PC-3 (cell line): ENCODE results near the gene FPR1. TPM values are rescaled to one million over a fixed set of nuclear protein-coding genes. Genes with fewer than 3 reads are reported as not detected.

Experiments used
- ATAC-seq: fragments of 200-7000 bp; cut with Tn5 transposase; 2 replicates; pipeline ENCODE4 v1.9.1; 2020; ENCODE audit warnings: mild to moderate bottlenecking, moderate library complexity
- BruUV-seq: library from RNA; stranded (reverse); fragments of 400-500 nt; replicated peaks from 2 replicates; lab custom pipeline; 2021; lab: Mats Ljungman, UMichigan
- CTCF ChIA-PET: fragments of 300-600 bp; sonication (Branson Sonifier 250); formaldehyde crosslinking; loops from one replicate; lab custom pipeline; 2022; ENCODE audit warnings: antibody characterized with exemption; lab: Charles Lee
- POLR2A ChIA-PET: fragments of 300-600 bp; sonication (Branson Sonifier 250); formaldehyde crosslinking; loops from one replicate; lab custom pipeline; 2022; ENCODE audit warnings: antibody characterized with exemption; ENCODE audit not compliant: unreplicated experiment; lab: Charles Lee
- DNase-seq: peaks from one replicate; pipeline ENCODE4 v3.0.0-alpha.2; 2015
- H2AFZ ChIP-seq: fragments of 300-600 bp; sonication (generic); 2 replicates; pipeline ENCODE4 v1.6.0; 2016; ENCODE audit warnings: antibody characterized with exemption, low read length
- H3F3A ChIP-seq: fragments of 300-600 bp; sonication (generic); one replicate; pipeline ENCODE4 v1.6.0; 2017; ENCODE audit warnings: antibody characterized with exemption, low read length, control low read depth, mild to moderate bottlenecking; ENCODE audit not compliant: unreplicated experiment
- H3K27ac ChIP-seq: fragments of 300-600 bp; sonication (generic); 2 replicates; pipeline ENCODE4 v1.5.1; 2016; ENCODE audit warnings: mild to moderate bottlenecking, low read length
- H3K27me3 ChIP-seq: fragments of 300-600 bp; sonication (generic); 2 replicates; pipeline ENCODE4 v1.6.1; 2016; ENCODE audit warnings: low read length, mixed read lengths
- H3K36me3 ChIP-seq: fragments of 300-600 bp; sonication (generic); 2 replicates; pipeline ENCODE4 v1.6.1; 2016; ENCODE audit warnings: low read depth, mixed run types, low read length, mixed read lengths
- H3K4me1 ChIP-seq: fragments of 300-600 bp; sonication (generic); 2 replicates; pipeline ENCODE4 v1.5.1; 2016; ENCODE audit warnings: low read length; ENCODE audit not compliant: insufficient read depth
- H3K4me2 ChIP-seq: fragments of 300-600 bp; sonication (generic); 2 replicates; pipeline ENCODE4 v1.6.0; 2016; ENCODE audit warnings: low read length
- H3K4me3 ChIP-seq: fragments of 300-600 bp; sonication (generic); 2 replicates; pipeline ENCODE4 v1.5.1; 2016; ENCODE audit warnings: mild to moderate bottlenecking, low read length, mixed read lengths
- H3K79me2 ChIP-seq: fragments of 300-600 bp; sonication (generic); 2 replicates; pipeline ENCODE4 v1.6.1; 2017; ENCODE audit warnings: low read length, mixed read lengths
- H3K9ac ChIP-seq: fragments of 300-600 bp; sonication (generic); 2 replicates; pipeline ENCODE4 v1.6.0; 2016; ENCODE audit warnings: mild to moderate bottlenecking, low read length
- H3K9me2 ChIP-seq: fragments of 300-600 bp; sonication (generic); replicated peaks from 2 replicates; pipeline ENCODE4 v1.6.1; 2016; ENCODE audit warnings: mixed run types, low read length, mixed read lengths
- H3K9me3 ChIP-seq: fragments of 300-600 bp; sonication (generic); 2 replicates; pipeline ENCODE4 v1.6.1; 2016; ENCODE audit warnings: low read length, mixed read lengths
- H4K20me1 ChIP-seq: fragments of 300-600 bp; sonication (generic); 2 replicates; pipeline ENCODE4 v1.6.1; 2016; ENCODE audit warnings: low read length, mixed read lengths
- EZH2 ChIP-seq: fragments of 300-600 bp; sonication (generic); IDR thresholded peaks from one replicate; pipeline ENCODE4 v1.6.1; 2017; ENCODE audit warnings: antibody characterized with exemption, mild to moderate bottlenecking, low read length; ENCODE audit not compliant: unreplicated experiment
- EZH2phosphoT487 ChIP-seq: fragments of 300-600 bp; sonication (generic); IDR thresholded peaks from 2 replicates; pipeline ENCODE4 v1.6.1; 2018; ENCODE audit warnings: mild to moderate bottlenecking, antibody characterized with exemption, low read length, borderline replicate concordance
- intact Hi-C: fragments of 100-400 bp; cut with micrococcal nuclease; formaldehyde crosslinking; loops from 2 replicates; pipeline ENCODE4 v1.9.0; 2023
- total RNA-seq: library from RNA; depleted of rRNA; stranded (reverse); fragments of >200 nt; gene quantifications from 2 replicates; pipeline ENCODE4 v1.2.3, GENCODE V29; 2014
- TF ChIP-seq, protein P1 (sequence below): fragments of 300-600 bp; sonication (generic); conservative IDR thresholded peaks from 2 replicates; pipeline ENCODE4 v1.5.1; 2017; ENCODE audit warnings: antibody characterized with exemption, low read depth, mild to moderate bottlenecking, low read length

Gene FPR1
- total RNA-seq, 1 experiment from 2014 or later: 0.55 TPM

DNA sequence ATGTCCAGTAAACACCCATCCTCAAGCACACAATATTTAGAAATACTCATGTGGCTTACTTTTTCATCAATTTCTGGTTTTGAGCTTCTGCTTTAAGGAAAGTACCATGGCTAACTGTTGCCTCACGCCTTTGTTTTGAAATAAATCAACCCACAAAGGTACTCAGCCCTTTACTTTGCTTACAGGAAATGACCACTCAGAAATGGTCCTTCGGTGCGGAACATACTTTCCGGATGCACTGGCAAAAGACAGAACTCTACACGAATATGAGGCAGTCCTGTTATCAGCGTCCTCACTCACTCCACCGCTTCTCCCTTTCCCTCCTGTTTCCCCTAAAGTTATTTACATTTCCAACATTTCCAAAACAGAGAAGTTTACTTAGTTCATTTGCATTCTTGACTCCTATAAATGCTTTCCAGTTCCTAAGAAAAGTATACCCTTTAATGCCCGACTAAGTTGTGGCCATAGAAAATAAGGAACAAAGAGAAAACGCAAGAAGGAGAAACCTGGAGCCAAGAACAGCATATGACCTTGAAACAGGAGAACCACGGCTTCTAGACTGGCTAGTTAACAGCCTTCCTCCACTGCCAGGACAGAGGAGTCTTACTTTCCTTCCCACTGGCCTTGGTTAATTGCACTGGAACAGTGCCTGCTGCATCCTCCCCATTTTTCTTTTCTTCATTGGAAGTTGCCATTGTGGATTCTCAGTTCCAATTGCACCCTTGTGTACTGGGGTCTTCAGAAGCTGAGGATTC is 19.9 kb upstream of the FPR1 start:
- Histone ChIP-seq H3K9ac (no peak overlapping the region), H3K4me1 (no peaks in the 10 kb centered on the region), H3K79me2 (no peaks in the 10 kb centered on the region), H3K27me3 (peaks cover 33% of the 10 kb centered on the region; the same call in 1 of the 2 replicates), H3K4me2 (no peak overlapping the region), H4K20me1 (no peaks in the 10 kb centered on the region), H3K36me3 (no peaks in the 10 kb centered on the region), H3K4me3 (no peak overlapping the region), H3K27ac (no peak overlapping the region), H3F3A (no peaks in the 10 kb centered on the region), H3K9me2 (no peaks in the 10 kb centered on the region), H2AFZ (peak overlapping the region; percentile 40), H3K9me3 (no peaks in the 10 kb centered on the region)
- intact Hi-C loops: no loop called here
- TF ChIP-seq EZH2phosphoT487: no peak
- TF ChIP-seq, protein P1, sequence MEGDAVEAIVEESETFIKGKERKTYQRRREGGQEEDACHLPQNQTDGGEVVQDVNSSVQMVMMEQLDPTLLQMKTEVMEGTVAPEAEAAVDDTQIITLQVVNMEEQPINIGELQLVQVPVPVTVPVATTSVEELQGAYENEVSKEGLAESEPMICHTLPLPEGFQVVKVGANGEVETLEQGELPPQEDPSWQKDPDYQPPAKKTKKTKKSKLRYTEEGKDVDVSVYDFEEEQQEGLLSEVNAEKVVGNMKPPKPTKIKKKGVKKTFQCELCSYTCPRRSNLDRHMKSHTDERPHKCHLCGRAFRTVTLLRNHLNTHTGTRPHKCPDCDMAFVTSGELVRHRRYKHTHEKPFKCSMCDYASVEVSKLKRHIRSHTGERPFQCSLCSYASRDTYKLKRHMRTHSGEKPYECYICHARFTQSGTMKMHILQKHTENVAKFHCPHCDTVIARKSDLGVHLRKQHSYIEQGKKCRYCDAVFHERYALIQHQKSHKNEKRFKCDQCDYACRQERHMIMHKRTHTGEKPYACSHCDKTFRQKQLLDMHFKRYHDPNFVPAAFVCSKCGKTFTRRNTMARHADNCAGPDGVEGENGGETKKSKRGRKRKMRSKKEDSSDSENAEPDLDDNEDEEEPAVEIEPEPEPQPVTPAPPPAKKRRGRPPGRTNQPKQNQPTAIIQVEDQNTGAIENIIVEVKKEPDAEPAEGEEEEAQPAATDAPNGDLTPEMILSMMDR: no peak
- TF ChIP-seq EZH2: no peak
- ATAC-seq (no peak), DNase-seq (no peak)
- BruUV-seq: no TSS peak
- ChIA-PET CTCF (no interaction called here), POLR2A (no interaction called here)

DNA sequence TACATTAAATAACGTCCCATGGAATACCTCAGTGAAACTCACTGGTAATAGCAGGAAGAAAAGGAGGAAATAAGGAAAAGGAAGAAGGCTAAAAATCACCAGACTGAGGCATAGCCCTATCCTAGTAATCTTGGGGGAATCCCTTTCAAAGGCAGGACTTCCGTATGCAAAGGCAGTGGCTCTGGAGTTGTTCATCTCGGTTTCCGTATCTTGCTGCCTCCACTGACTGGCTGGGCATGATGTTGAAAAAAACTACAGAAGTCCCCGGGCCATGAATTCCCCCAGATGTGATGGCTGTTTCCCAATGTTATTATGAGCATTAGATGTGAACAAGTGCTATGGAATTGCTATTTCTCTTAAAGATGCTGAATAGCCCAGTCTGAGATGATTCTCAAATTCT is 14.8 kb upstream of the FPR1 start:
- H3F3A ChIP-seq: no peaks in the 10 kb centered on the region
- H3K4me1 ChIP-seq: no peaks in the 10 kb centered on the region
- no peaks in the 10 kb centered on the region for H3K9me2 ChIP-seq
- H2AFZ ChIP-seq: no peak overlapping the region
- H3K9ac ChIP-seq: no peak overlapping the region
- CTCF ChIA-PET: no interaction called here
- ATAC-seq (no peak), DNase-seq (no peak)
- TF ChIP-seq EZH2: no peak
- no peak for TF ChIP-seq EZH2phosphoT487
- TF ChIP-seq, protein P1: no peak
- intact Hi-C loops: no loop called here
- no TSS peak for BruUV-seq
- no peak overlapping the region for H3K4me2 ChIP-seq
- H4K20me1 ChIP-seq: no peaks in the 10 kb centered on the region
- POLR2A ChIA-PET: no interaction called here
- no peaks in the 10 kb centered on the region for H3K9me3 ChIP-seq
- no peak overlapping the region for H3K27ac ChIP-seq
- H3K36me3 ChIP-seq: no peaks in the 10 kb centered on the region
- peaks cover 47% of the 10 kb centered on the region for H3K27me3 ChIP-seq
- H3K79me2 ChIP-seq: no peaks in the 10 kb centered on the region
- H3K4me3 ChIP-seq: no peak overlapping the region

- BruUV-seq: no TSS peak
- DNase-seq (no peak), ATAC-seq (no peak)
- H3K9me2 ChIP-seq: no peaks in the 10 kb centered on the region
- no peaks in the 10 kb centered on the region for H3K9me3 ChIP-seq
- ChIA-PET CTCF (no interaction called here), POLR2A (no interaction called here)
- H3K4me3 ChIP-seq: no peak overlapping the region
- H3F3A ChIP-seq: no peaks in the 10 kb centered on the region
- no peak overlapping the region for H3K9ac ChIP-seq
- no peaks in the 10 kb centered on the region for H4K20me1 ChIP-seq
- no peaks in the 10 kb centered on the region for H3K36me3 ChIP-seq
- no peak overlapping the region for H3K4me2 ChIP-seq
- H3K4me1 ChIP-seq: no peaks in the 10 kb centered on the region
- intact Hi-C loops: no loop called here
- H2AFZ ChIP-seq: no peak overlapping the region
- no peak overlapping the region for H3K27ac ChIP-seq
- TF ChIP-seq, protein P1: no peak
- TF ChIP-seq EZH2 (no peak), EZH2phosphoT487 (no peak)
- H3K79me2 ChIP-seq: no peaks in the 10 kb centered on the region
- peaks cover 52% of the 10 kb centered on the region for H3K27me3 ChIP-seq
These were observed 13.4 kb upstream of the FPR1 start for GRCh38 chr19:51765086-51765485.
